Spleen (tissue), 7 donors: ENCODE results near the gene PRRX2.

Source experiments
- CTCF ChIP-seq, 11 experiments: fragments of 200-600 bp in 7 of 11; fragments of 450-650 bp in 4 of 11; sonication (generic) in 4 of 11; IDR thresholded peaks in 8 of 11; conservative IDR thresholded peaks in 3 of 11; 1 replicate in 7 of 11; 2 replicates in 4 of 11; pipeline versions ENCODE4 v1.4.0 to v1.8.0; 2016 to 2021; ENCODE audit warnings: antibody characterized with exemption in 11 of 11, inconsistent platforms in 4 of 11, mild to moderate bottlenecking in 1 of 11
- POLR2AphosphoS5 ChIP-seq, 3 donors: sonication (generic); formaldehyde crosslinking; IDR thresholded peaks; one replicate each; pipeline ENCODE4 v1.5.1; 2017; ENCODE audit warnings: antibody characterized with exemption in 3 of 3
- donor health status: DM: no; HTN: no; CAD: no; lungs with moderate emphysema.
- donor health status: DM: no; HTN: no; CAD: no.
- donor health status: DM: no; HTN: no; CAD: no.

GRCh38 chr9:129640871-129641749 is 24.3 kb upstream of the PRRX2 start:
- TF ChIP-seq POLR2AphosphoS5 (IDR thresholded peaks at IDR 0.05): no peak
- no peak for TF ChIP-seq CTCF (IDR thresholded peaks at IDR 0.05 in 8 of 11, conservative IDR thresholded peaks at IDR 0.05 in 3 of 11)
